Esophagus muscularis mucosa (tissue), 4 donors: ENCODE results near the gene NUDT9. TPM values are rescaled to one million over a fixed set of nuclear protein-coding genes. Genes with fewer than 3 reads are reported as not detected.
"Not testable (repeated sequence)": the region's sequence is repeated elsewhere in the genome, so short reads cannot be mapped to it uniquely, and the experiment has no call there.

ENCODE experiments used
- DNase-seq: peaks from one replicate; pipeline ENCODE4 v3.0.0-alpha.2; 2017; ENCODE audit errors: extremely low spot score
- H3K27ac ChIP-seq, 4 donors: fragments of 200-600 bp; sonication (generic); replicated peaks in 1 of 4; 1 replicate in 3 of 4; 2 replicates in 1 of 4; pipeline ENCODE4 v1.5.1; 2016 to 2019; ENCODE audit warnings: mild to moderate bottlenecking in 1 of 4
- H3K27me3 ChIP-seq, 4 donors: fragments of 200-600 bp; sonication (generic); one replicate each; pipeline versions ENCODE4 v1.5.1 to v1.6.0; 2016 to 2019
- H3K36me3 ChIP-seq, 4 donors: fragments of 200-600 bp; sonication (generic); one replicate each; pipeline ENCODE4 v1.5.1; 2016 to 2019
- H3K4me1 ChIP-seq, 4 donors: fragments of 200-600 bp; sonication (generic); one replicate each; pipeline ENCODE4 v1.5.1; 2016 to 2019
- H3K4me3 ChIP-seq, 4 donors: fragments of 200-600 bp; sonication (generic); 1 replicate in 2 of 4; 2 replicates in 2 of 4; pipeline ENCODE4 v1.5.1; 2016 to 2019; ENCODE audit warnings: mild to moderate bottlenecking in 4 of 4, moderate library complexity in 1 of 4
- H3K9me3 ChIP-seq, 4 donors: fragments of 200-600 bp; sonication (generic); 1 replicate in 3 of 4; 2 replicates in 1 of 4; pipeline ENCODE4 v1.5.1; 2016 to 2019
- EP300 ChIP-seq: sonication (generic); formaldehyde crosslinking; IDR thresholded peaks from one replicate; pipeline ENCODE4 v1.6.1; 2017; ENCODE audit warnings: antibody characterized with exemption
- POLR2A ChIP-seq: fragments of 450-650 bp; IDR thresholded peaks from one replicate; pipeline ENCODE4 v1.6.1; 2017; ENCODE audit warnings: antibody characterized with exemption, moderate library complexity, mild to moderate bottlenecking, low read depth
- POLR2AphosphoS5 ChIP-seq, 2 donors: sonication (generic); formaldehyde crosslinking; IDR thresholded peaks; one replicate each; pipeline ENCODE4 v1.6.1; 2017; ENCODE audit warnings: antibody characterized with exemption in 2 of 2
- WGBS: methylation state at CpG from one replicate; pipeline ENCODE4 v1.1.5; 2018; 5-methylcytosine and 5-hydroxymethylcytosine counted together
- intact Hi-C: fragments of 100-400 bp; cut with DNase I; formaldehyde crosslinking; loops from one replicate; pipeline ENCODE4 v1.15.1; 2023
- total RNA-seq, 4 donors: library from RNA; depleted of rRNA; stranded (reverse); fragments of >200 nt; gene quantifications; one replicate each; pipeline versions ENCODE4 v1.1.0 to v1.2.1, GENCODE V29; 2016
- TF ChIP-seq, protein P1 (sequence below), 3 experiments: fragments of 200-600 bp in 2 of 3; fragments of 450-650 bp in 1 of 3; sonication (generic) in 2 of 3; IDR thresholded peaks; one replicate each; pipeline ENCODE4 v1.5.1; 2017 to 2019; ENCODE audit warnings: antibody characterized with exemption in 3 of 3, mild to moderate bottlenecking in 2 of 3, moderate library complexity in 1 of 3

The NUDT9 gene
- total RNA-seq, 4 donors from 2014 or later = 15.1 to 26.6 (median 21.3) TPM

DNA sequence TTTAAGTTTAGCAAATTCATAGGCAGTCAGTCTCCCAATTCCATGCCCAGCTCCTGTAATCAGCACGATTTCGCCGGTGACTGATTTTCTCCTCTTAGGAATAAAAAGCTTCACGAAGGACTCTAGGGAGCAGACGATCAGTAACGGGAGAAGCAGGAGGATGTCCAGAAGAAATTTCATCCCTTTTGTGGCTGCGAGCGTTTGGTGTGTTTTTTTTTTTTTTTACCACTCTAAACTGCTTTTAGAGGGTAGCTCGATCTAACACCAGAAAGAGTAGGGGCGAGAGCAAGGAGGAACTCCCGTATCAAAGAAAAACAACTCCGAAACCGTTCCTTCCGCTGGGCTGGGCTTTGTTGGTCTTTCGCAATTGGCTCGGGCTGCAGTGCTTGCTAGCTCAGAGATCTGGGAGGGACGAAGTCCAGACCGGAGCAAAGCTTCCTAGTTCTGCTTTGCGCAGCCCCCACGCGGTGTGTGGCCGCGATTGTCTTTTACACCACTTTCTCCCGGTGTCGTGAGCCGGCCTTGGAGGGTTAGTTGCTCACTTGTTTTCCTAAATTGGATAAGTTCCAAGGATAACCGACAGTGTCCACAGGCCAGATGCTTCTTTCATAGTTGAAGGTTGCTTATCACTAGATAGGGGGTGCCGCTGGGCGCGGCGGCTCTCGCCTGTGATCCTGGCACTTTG is 31.3 kb upstream of the NUDT9 start, which contains the start of gene HSD17B11:
HSD17B11 (minus strand) TSS at position 298 of the 685 bp plus-strand sequence; CDS start at position 180, 118 bp downstream.
- TF ChIP-seq POLR2AphosphoS5 (IDR thresholded peaks at IDR 0.05) (peak; percentile 92 to 96), POLR2A (peak; percentile 34), EP300 (no peak)
- TF ChIP-seq, protein P1, sequence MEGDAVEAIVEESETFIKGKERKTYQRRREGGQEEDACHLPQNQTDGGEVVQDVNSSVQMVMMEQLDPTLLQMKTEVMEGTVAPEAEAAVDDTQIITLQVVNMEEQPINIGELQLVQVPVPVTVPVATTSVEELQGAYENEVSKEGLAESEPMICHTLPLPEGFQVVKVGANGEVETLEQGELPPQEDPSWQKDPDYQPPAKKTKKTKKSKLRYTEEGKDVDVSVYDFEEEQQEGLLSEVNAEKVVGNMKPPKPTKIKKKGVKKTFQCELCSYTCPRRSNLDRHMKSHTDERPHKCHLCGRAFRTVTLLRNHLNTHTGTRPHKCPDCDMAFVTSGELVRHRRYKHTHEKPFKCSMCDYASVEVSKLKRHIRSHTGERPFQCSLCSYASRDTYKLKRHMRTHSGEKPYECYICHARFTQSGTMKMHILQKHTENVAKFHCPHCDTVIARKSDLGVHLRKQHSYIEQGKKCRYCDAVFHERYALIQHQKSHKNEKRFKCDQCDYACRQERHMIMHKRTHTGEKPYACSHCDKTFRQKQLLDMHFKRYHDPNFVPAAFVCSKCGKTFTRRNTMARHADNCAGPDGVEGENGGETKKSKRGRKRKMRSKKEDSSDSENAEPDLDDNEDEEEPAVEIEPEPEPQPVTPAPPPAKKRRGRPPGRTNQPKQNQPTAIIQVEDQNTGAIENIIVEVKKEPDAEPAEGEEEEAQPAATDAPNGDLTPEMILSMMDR (IDR thresholded peaks at IDR 0.05) = peak in 2 of 3 experiments; percentile 18 to 24
- Histone ChIP-seq H3K4me3 (peak within 1 kb of the TSS; percentile 58 to 80 (median 64)), H3K36me3 (no peaks in the 10 kb centered on the region), H3K27ac (peak within 1 kb of the TSS; percentile 88 to 96 (median 92)), H3K4me1 (peaks cover 10 to 42% (median 32%) of the 10 kb centered on the region in 4 donors), H3K9me3 (peaks cover 0 to 5% (median 0%) of the 10 kb centered on the region in 4 donors), H3K27me3 (no peaks in the 10 kb centered on the region)
- intact Hi-C loops = loop anchor here (1.0 kb wide), 1 partner anchor 31 kb away; the partner anchor contains the start of gene NUDT9
- peak; percentile 97 for DNase-seq
- WGBS = 0% methylated on average over 31 of the region's 32 CpGs

DNA sequence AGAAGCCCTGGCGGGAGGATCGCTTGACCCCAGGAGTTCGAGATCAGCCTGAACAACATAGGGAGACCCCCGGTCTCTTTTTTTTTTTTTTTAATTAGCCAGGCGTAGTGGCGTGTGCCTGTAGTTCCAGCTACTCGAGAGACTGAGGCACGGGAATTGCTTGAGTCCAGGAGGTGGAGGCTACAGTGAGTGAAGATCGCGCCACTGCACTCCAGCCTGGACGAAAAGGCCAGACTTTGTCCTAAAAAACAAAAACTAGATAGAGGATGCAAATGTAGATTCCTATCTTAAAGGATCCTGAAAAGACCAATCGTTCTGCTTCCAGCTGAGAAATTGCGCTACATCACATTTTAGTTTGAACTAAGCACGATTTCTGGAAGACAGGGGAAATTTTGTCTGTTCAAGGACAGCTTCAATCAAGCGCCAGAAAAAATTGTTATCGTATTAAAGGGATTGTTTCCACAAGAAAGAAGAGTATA is 30.8 kb upstream of the NUDT9 start:
- H3K4me3 ChIP-seq = peak overlapping the region; percentile 58 to 80 (median 64)
- TF ChIP-seq POLR2A = no peak
- no peak for TF ChIP-seq EP300
- TF ChIP-seq POLR2AphosphoS5 (IDR thresholded peaks at IDR 0.05) = no peak
- TF ChIP-seq, protein P1 (IDR thresholded peaks at IDR 0.05) = no peak
- intact Hi-C loops = loop anchor here (1.0 kb wide), 1 partner anchor 31 kb away; the partner anchor contains the start of gene NUDT9
- peak overlapping the region; percentile 88 to 96 (median 92) for H3K27ac ChIP-seq
- H3K36me3 ChIP-seq = no peaks in the 10 kb centered on the region
- no peaks in the 10 kb centered on the region for H3K27me3 ChIP-seq
- H3K9me3 ChIP-seq = peaks cover 0 to 5% (median 0%) of the 10 kb centered on the region in 4 donors
- DNase-seq = no peak
- H3K4me1 ChIP-seq = peaks cover 10 to 42% (median 32%) of the 10 kb centered on the region in 4 donors
- 14% methylated on average over 16 of the region's 16 CpGs for WGBS

DNA sequence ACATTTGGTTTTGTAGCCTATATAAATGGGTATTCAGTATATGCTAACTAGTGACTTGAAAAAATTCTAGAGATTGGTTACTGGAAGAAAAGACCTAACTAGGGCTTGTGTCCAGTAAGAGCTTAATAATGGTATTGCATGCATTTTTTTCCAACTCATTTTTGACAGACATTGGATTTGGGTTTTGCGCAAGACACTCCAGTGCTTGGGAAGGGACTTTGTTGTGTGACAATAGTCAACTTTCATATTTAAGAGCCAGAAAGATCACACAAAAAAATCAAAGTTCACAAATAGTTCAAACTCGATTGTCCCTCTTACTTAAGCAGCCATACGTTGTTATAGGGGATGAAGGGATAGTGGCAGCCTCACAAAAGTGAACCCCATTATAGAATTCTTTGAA is 30.2 kb upstream of the NUDT9 start:
- Histone ChIP-seq H3K27me3 (no peaks in the 10 kb centered on the region), H3K27ac (peak overlapping the region; percentile 88 to 96 (median 92)), H3K9me3 (peaks cover 0 to 5% (median 0%) of the 10 kb centered on the region in 4 donors), H3K4me1 (peaks cover 10 to 38% (median 29%) of the 10 kb centered on the region in 4 donors), H3K36me3 (no peaks in the 10 kb centered on the region), H3K4me3 (peak overlapping the region in 1 of 4 donors; percentile 80)
- no peak for DNase-seq
- WGBS = 90% methylated on average over 3 of the region's 3 CpGs
- TF ChIP-seq, protein P1 (IDR thresholded peaks at IDR 0.05) = no peak
- no peak for TF ChIP-seq EP300
- no peak for TF ChIP-seq POLR2AphosphoS5 (IDR thresholded peaks at IDR 0.05)
- TF ChIP-seq POLR2A = no peak
- intact Hi-C loops = no loop called here

DNA sequence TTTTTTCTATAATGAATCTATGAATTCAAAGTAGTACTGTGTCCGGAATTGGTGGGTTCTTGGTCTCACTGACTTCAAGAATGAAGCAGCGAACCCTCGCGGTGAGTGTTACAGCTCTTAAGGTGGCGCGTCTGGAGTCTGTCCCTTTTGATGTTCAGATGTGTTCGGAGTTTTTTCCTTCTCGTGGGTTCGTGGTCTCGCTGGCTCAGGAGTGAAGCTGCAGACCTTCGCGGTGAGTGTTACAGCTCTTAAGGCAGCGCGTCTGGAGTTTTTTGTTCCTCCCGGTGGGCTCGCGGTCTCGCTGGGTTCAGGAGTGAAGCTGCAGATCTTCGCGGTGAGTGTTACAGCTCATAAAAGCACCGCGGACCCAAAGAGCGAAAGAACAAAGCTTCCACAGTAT is 27.3 kb upstream of the NUDT9 start:
- H3K9me3 ChIP-seq, H3K36me3 ChIP-seq, H3K27me3 ChIP-seq, H3K4me3 ChIP-seq, DNase-seq, intact Hi-C loops, H3K27ac ChIP-seq: not testable (repeated sequence)
- peaks cover 7 to 13% (median 11%) of the 10 kb centered on the region in 4 donors for H3K4me1 ChIP-seq
- 86% methylated on average over 23 of the region's 23 CpGs for WGBS

DNA sequence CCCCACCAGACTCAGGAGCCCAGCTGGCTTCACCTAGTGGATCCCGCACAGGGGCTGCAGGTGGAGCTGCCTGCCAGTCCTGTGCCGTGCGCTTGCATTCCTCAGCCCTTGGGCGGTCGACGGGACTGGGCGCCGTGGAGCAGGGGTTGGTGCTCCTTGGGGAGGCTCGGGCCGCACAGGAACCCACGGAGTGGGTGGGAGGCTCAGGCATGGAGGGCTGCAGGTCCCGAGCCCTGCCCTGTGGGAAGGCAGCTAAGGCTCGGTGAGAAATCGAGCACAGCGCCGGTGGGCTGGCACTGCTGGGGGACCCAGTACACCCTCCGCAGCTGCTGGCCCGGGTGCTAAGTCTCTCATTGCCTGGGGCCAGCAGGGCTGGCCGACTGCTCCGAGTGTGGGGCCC is 26.5 kb upstream of the NUDT9 start:
- intact Hi-C loops = not testable (repeated sequence)
- WGBS = 95% methylated on average over 8 of the region's 20 CpGs

More for the DNA sequence above, 26.5 kb upstream of the NUDT9 start:
- H3K4me1 ChIP-seq, H3K9me3 ChIP-seq, DNase-seq, H3K4me3 ChIP-seq, H3K27ac ChIP-seq, H3K36me3 ChIP-seq, H3K27me3 ChIP-seq: not testable (repeated sequence)
